HepG2 (cell line): ENCODE results near the gene LTB4R2. TPM values are rescaled to one million over a fixed set of nuclear protein-coding genes. Genes with fewer than 3 reads are reported as not detected.

Experiments
- ATAC-seq: fragments of 200-7000 bp; cut with Tn5 transposase; 3 replicates; pipeline ENCODE4 v1.9.1; 2020; ENCODE audit warnings: mild to moderate bottlenecking, moderate library complexity
- BruUV-seq: library from RNA; stranded (reverse); fragments of 400-500 nt; replicated peaks from 2 replicates; lab custom pipeline; 2021; lab: Mats Ljungman, UMichigan
- CTCF ChIA-PET: fragments of 300-600 bp; formaldehyde crosslinking; extraction: SDS; loops from one replicate; lab custom pipeline; 2021; ENCODE audit warnings: low total read pairs, inconsistent platforms, low intra/inter-chr PET ratio; lab: Yijun Ruan, JAX
- POLR2A ChIA-PET: fragments of 350-600 bp; sonication (Branson Sonifier 250); formaldehyde crosslinking; loops from one replicate; lab custom pipeline; 2020; ENCODE audit warnings: antibody characterized with exemption, inconsistent platforms; lab: Yijun Ruan, JAX
- DNase-seq: peaks from one replicate; pipeline ENCODE4 v3.0.0-alpha.2; 2015; ENCODE audit warnings: low spot score
- FAIRE-seq: peaks from 3 replicates; lab custom pipeline; 2011; peaks lifted over from hg19 to GRCh38; lab: Jason Lieb, UNC
- H2AFZ ChIP-seq: one replicate; pipeline ENCODE4 v1.6.1; 2011; ENCODE audit warnings: low read length, inconsistent platforms
- H3K27ac ChIP-seq: fragments of 300-600 bp; 3 replicates; pipeline ENCODE4 v1.8.0; 2011; ENCODE audit warnings: mixed run types, mild to moderate bottlenecking, mixed read lengths, low read length, inconsistent platforms; ENCODE audit not compliant: insufficient read depth; ENCODE audit errors: extremely low read length
- H3K27me3 ChIP-seq, 2 experiments: fragments of 200-600 bp in 1 of 2; 2 replicates in 1 of 2; 3 replicates in 1 of 2; pipeline versions ENCODE4 v1.6.0 to v1.8.0; 2011; ENCODE audit warnings: low read length in 2 of 2, mild to moderate bottlenecking in 2 of 2, moderate library complexity in 2 of 2, inconsistent platforms in 1 of 2; ENCODE audit not compliant: insufficient read depth in 2 of 2, control insufficient read depth in 1 of 2
- H3K36me3 ChIP-seq, 2 experiments: fragments of 200-600 bp in 1 of 2; replicated peaks in 1 of 2; 2 replicates in 1 of 2; 3 replicates in 1 of 2; pipeline versions ENCODE4 v1.5.1 to v1.8.0; 2011; ENCODE audit warnings: low read length in 2 of 2, inconsistent platforms in 1 of 2; ENCODE audit not compliant: insufficient read depth in 2 of 2, control insufficient read depth in 1 of 2
- H3K4me1 ChIP-seq: 2 replicates; pipeline ENCODE4 v1.5.1; 2012; ENCODE audit warnings: low read length, inconsistent platforms; ENCODE audit not compliant: insufficient read depth
- H3K4me2 ChIP-seq: 2 replicates; pipeline ENCODE4 v1.6.0; 2011; ENCODE audit warnings: low read depth, low read length, inconsistent platforms
- H3K4me3 ChIP-seq, 3 experiments: fragments of 200-600 bp in 1 of 3; sonication (generic), shearing (Covaris generic) in 1 of 3; replicated peaks in 1 of 3; 2 replicates each; pipeline ENCODE4 v1.5.1; 2011 to 2016; ENCODE audit warnings: low read length in 3 of 3, inconsistent platforms in 2 of 3, low read depth in 2 of 3, mild to moderate bottlenecking in 2 of 3, control low read depth in 1 of 3, mixed read lengths in 1 of 3; ENCODE audit not compliant: insufficient read depth in 1 of 3
- H3K79me2 ChIP-seq: one replicate; pipeline ENCODE4 v1.6.1; 2011; ENCODE audit warnings: low read length, inconsistent platforms; ENCODE audit not compliant: insufficient read depth
- H3K9ac ChIP-seq: 2 replicates; pipeline ENCODE4 v1.6.0; 2011; ENCODE audit warnings: mild to moderate bottlenecking, low read depth, low read length, inconsistent platforms; ENCODE audit not compliant: insufficient read depth
- H3K9me3 ChIP-seq: 2 replicates; pipeline ENCODE4 v1.5.1; 2012; ENCODE audit warnings: mild to moderate bottlenecking, low read length
- H4K20me1 ChIP-seq: 2 replicates; pipeline ENCODE4 v1.6.0; 2011; ENCODE audit warnings: inconsistent platforms, mild to moderate bottlenecking, low read length, moderate library complexity; ENCODE audit not compliant: insufficient read depth
- ARID4A ChIP-seq: sonication (generic); formaldehyde crosslinking; IDR thresholded peaks from 2 replicates; pipeline ENCODE4 v1.5.0; 2020; ENCODE audit warnings: mild to moderate bottlenecking, missing genetic modification reagents, borderline replicate concordance
- CREB3 ChIP-seq: sonication (generic); formaldehyde crosslinking; IDR thresholded peaks from 2 replicates; pipeline ENCODE4 v1.5.0; 2020; ENCODE audit warnings: missing genetic modification reagents
- CTCF ChIP-seq: sonication (generic); formaldehyde crosslinking; IDR thresholded peaks from 2 replicates; pipeline ENCODE4 v1.5.0; 2020; ENCODE audit warnings: mild to moderate bottlenecking, missing genetic modification reagents, moderate library complexity
- HIVEP1 ChIP-seq: sonication (generic); formaldehyde crosslinking; IDR thresholded peaks from 2 replicates; pipeline ENCODE4 v1.4.0; 2020; ENCODE audit warnings: mild to moderate bottlenecking, missing genetic modification reagents
- KDM4B ChIP-seq: sonication (generic); formaldehyde crosslinking; IDR thresholded peaks from 2 replicates; pipeline ENCODE4 v1.4.0; 2020; ENCODE audit warnings: missing genetic modification reagents
- KLF15 ChIP-seq: sonication (generic); formaldehyde crosslinking; IDR thresholded peaks from 2 replicates; pipeline ENCODE4 v1.8.1; 2023; ENCODE audit warnings: borderline replicate concordance, mild to moderate bottlenecking, inconsistent platforms, missing genetic modification reagents, mixed read lengths
- POLR2A ChIP-seq, 2 experiments: IDR thresholded peaks; 2 replicates each; pipeline ENCODE4 v1.6.1; 2011; ENCODE audit warnings: low read depth in 2 of 2, low read length in 2 of 2, mild to moderate bottlenecking in 1 of 2, moderate library complexity in 1 of 2; ENCODE audit not compliant: insufficient read depth in 1 of 2
- RFX5 ChIP-seq: IDR thresholded peaks from 2 replicates; pipeline ENCODE4 v1.6.1; 2011; ENCODE audit warnings: low read depth, low read length, improper control_type of control experiment
- SRY ChIP-seq: sonication (generic); formaldehyde crosslinking; IDR thresholded peaks from 2 replicates; pipeline ENCODE4 v1.8.0; 2022; ENCODE audit warnings: mild to moderate bottlenecking, missing genetic modification reagents
- TMF1 ChIP-seq: sonication (generic); formaldehyde crosslinking; IDR thresholded peaks from 2 replicates; pipeline ENCODE4 v1.8.1; 2022; ENCODE audit warnings: low read depth, missing genetic modification reagents
- XRCC5 ChIP-seq: fragments of 200-400 bp; formaldehyde crosslinking; optimal IDR thresholded peaks from 2 replicates; pipeline ENCODE3; 2017; ENCODE audit warnings: mild to moderate bottlenecking, low read length
- ZC3H13 ChIP-seq: sonication (generic); formaldehyde crosslinking; IDR thresholded peaks from 2 replicates; pipeline ENCODE4 v1.8.1; 2023; ENCODE audit warnings: mild to moderate bottlenecking, missing genetic modification reagents, moderate library complexity
- ZFY ChIP-seq: sonication (generic); formaldehyde crosslinking; IDR thresholded peaks from 2 replicates; pipeline ENCODE4 v1.4.0; 2020; ENCODE audit warnings: missing genetic modification reagents
- ZNF282 ChIP-seq: fragments of 450-650 bp; IDR thresholded peaks from 2 replicates; pipeline ENCODE4 v1.6.1; 2018; ENCODE audit not compliant: partially characterized antibody
- ZNF576 ChIP-seq: sonication (generic); formaldehyde crosslinking; IDR thresholded peaks from 2 replicates; pipeline ENCODE4 v1.4.0; 2020; ENCODE audit warnings: mild to moderate bottlenecking, missing genetic modification reagents
- ZNF724P ChIP-seq: sonication (generic); formaldehyde crosslinking; IDR thresholded peaks from 2 replicates; pipeline ENCODE4 v1.8.0; 2022; ENCODE audit warnings: missing genetic modification reagents, borderline replicate concordance
- ZNF83 ChIP-seq: sonication (generic); formaldehyde crosslinking; IDR thresholded peaks from 2 replicates; pipeline ENCODE4 v1.4.0; 2020; ENCODE audit warnings: missing genetic modification reagents, mild to moderate bottlenecking, borderline replicate concordance
- WGBS: methylation state at CpG from one replicate; pipeline ENCODE4 v1.1.6; 2017; ENCODE audit warnings: low lambda C conversion rate; 5-methylcytosine and 5-hydroxymethylcytosine counted together
- in situ Hi-C: cut with HindIII; loops from 2 replicates; pipeline ENCODE4 v1.10.0; 2017; ENCODE audit warnings: low pct_unique_long_range_greater_than_20kb; ENCODE audit not compliant: extremely low pct_ligation_motif_present
- intact Hi-C: fragments of 100-400 bp; cut with micrococcal nuclease; formaldehyde crosslinking; loops from one replicate; pipeline ENCODE4 v1.10.0; 2022; ENCODE audit not compliant: unreplicated experiment
- polyA plus RNA-seq, 8 experiments: library from polyadenylated mRNA; depleted of rRNA in 3 of 8; stranded (reverse) in 7 of 8; unstranded in 1 of 8; fragments of >200 nt; fragmentation: Illumina TruSeq in 4 of 8; extraction: Trizol in 4 of 8; gene quantifications; 2 replicates each; pipeline versions ENCODE4 v1.2.1 to v1.2.3, GENCODE V29; 2011 to 2016; ENCODE audit warnings: low read depth in 4 of 8, missing spikeins in 1 of 8, mixed read lengths in 1 of 8; ENCODE audit not compliant: insufficient read depth in 1 of 8
- total RNA-seq, 5 experiments: library from RNA; depleted of rRNA; stranded (reverse); fragments of >200 nt; fragmentation: Illumina TruSeq; extraction: Trizol; gene quantifications; 2 replicates each; pipeline ENCODE4 v1.2.3, GENCODE V29; 2016; ENCODE audit warnings: low read depth in 1 of 5

Gene LTB4R2
- total and polyA plus RNA-seq, 2 of the 13 experiments (the other 11 are each of a cell fraction or from before 2014, with no cell fraction given) = 3.9 to 6.9 TPM

GRCh38 chr14:24279301-24280186 lies 30.4 kb upstream of the LTB4R2 start:
- H3K9me3 ChIP-seq = no peaks in the 10 kb centered on the region
- H3K9ac ChIP-seq = no peak overlapping the region
- ATAC-seq (no peak), FAIRE-seq (no peak)
- POLR2A ChIA-PET = interaction anchor here (0.9 to 4.8 kb wide), 4 partner anchors 9 to 84 kb away, joined by 3 to 27 read pairs (median 3); partner anchors contain the start of genes RABGGTA and TM9SF1
- H3K4me2 ChIP-seq = no peak overlapping the region
- H3K36me3 ChIP-seq = no peaks in the 10 kb centered on the region
- in situ Hi-C loops = no loop called here
- H2AFZ ChIP-seq = no peak overlapping the region
- TF ChIP-seq ZNF282 = no peak
- no peak for TF ChIP-seq ZNF576 (CRISPR knock-in tag)
- TF ChIP-seq HIVEP1 (CRISPR knock-in tag) = 0 out of 2 replicates have a peak, but pooled peaks have one; percentile 47
- TF ChIP-seq CTCF (CRISPR knock-in tag) = peak; percentile 33; the same call in 1 of the 2 replicates
- no peak for TF ChIP-seq ZNF724P (CRISPR knock-in tag)
- peak; percentile 58; the same call in 1 of the 2 replicates for TF ChIP-seq RFX5
- no peak for TF ChIP-seq CREB3 (CRISPR knock-in tag)
- 0 out of 4 replicates have a peak, but pooled peaks of 1 of the 2 experiments have one; percentile 10 for TF ChIP-seq POLR2A (IDR thresholded peaks at IDR 0.05; ENCODE audit: insufficient read depth in 1 of 2, low read depth in 2 of 2, low read length in 2 of 2)
- 0 out of 2 replicates have a peak, but pooled peaks have one; percentile 8 for TF ChIP-seq ARID4A (CRISPR knock-in tag)
- 0 out of 2 replicates have a peak, but pooled peaks have one; percentile 27 for TF ChIP-seq KLF15 (CRISPR knock-in tag)
- TF ChIP-seq ZNF83 (CRISPR knock-in tag) = no peak
- TF ChIP-seq TMF1 (CRISPR knock-in tag) = no peak
- TF ChIP-seq SRY (CRISPR knock-in tag) = no peak
- peak; percentile 13 for TF ChIP-seq XRCC5
- TF ChIP-seq ZFY (CRISPR knock-in tag) = no peak
- no peak for TF ChIP-seq ZC3H13
- no peak for TF ChIP-seq KDM4B (CRISPR knock-in tag)
- TF ChIP-seq, all 625 proteins: peak for 7
- no peaks in the 10 kb centered on the region for H4K20me1 ChIP-seq
- no peak for DNase-seq
- intact Hi-C loops = no loop called here
- no peaks in the 10 kb centered on the region for H3K4me1 ChIP-seq
- no peak overlapping the region for H3K27ac ChIP-seq
- H3K27me3 ChIP-seq = no peaks in the 10 kb centered on the region
- H3K4me3 ChIP-seq = no peak overlapping the region
- no TSS peak for BruUV-seq
- CTCF ChIA-PET = no interaction called here
- H3K79me2 ChIP-seq = peaks cover 2% of the 10 kb centered on the region
- 82% methylated on average over 11 of the region's 11 CpGs for WGBS
